Measurements from ENCODE around the gene PLEKHA5. TPM values are rescaled to one million over a fixed set of nuclear protein-coding genes. Genes with fewer than 3 reads are reported as not detected.

Gene PLEKHA5
- total RNA-seq, 4 donors from 2014 or later = 34.7 to 59.4 (median 41.7) TPM

GRCh38 chr12:19158923-19159322 lies 29.4 kb downstream of the PLEKHA5 start:
- Histone ChIP-seq H3K27ac (no peak overlapping the region), H3K27me3 (no peaks in the 10 kb centered on the region), H3K4me3 (no peak overlapping the region), H3K36me3 (no peaks in the 10 kb centered on the region), H3K4me1 (no peaks in the 10 kb centered on the region), H3K9me3 (no peaks in the 10 kb centered on the region)
- TF ChIP-seq CTCF (IDR thresholded peaks at IDR 0.05) = no peak
- TF ChIP-seq POLR2A (IDR thresholded peaks at IDR 0.05) = no peak
- DNase-seq = no peak

- no peak for DNase-seq
- H3K4me3 ChIP-seq = no peak overlapping the region
- no peaks in the 10 kb centered on the region for H3K4me1 ChIP-seq
- H3K9me3 ChIP-seq = no peaks in the 10 kb centered on the region
- no peaks in the 10 kb centered on the region for H3K27me3 ChIP-seq
- H3K27ac ChIP-seq = no peak overlapping the region
- TF ChIP-seq CTCF (IDR thresholded peaks at IDR 0.05) (no peak), POLR2A (IDR thresholded peaks at IDR 0.05) (no peak)
- no peaks in the 10 kb centered on the region for H3K36me3 ChIP-seq
These were observed 31.7 kb downstream of the PLEKHA5 start for GRCh38 chr12:19161216-19161615.

- TF ChIP-seq POLR2A (IDR thresholded peaks at IDR 0.05) (no peak), CTCF (IDR thresholded peaks at IDR 0.05) (no peak)
- Histone ChIP-seq H3K4me3 (no peak overlapping the region), H3K9me3 (no peaks in the 10 kb centered on the region), H3K4me1 (no peaks in the 10 kb centered on the region), H3K27me3 (no peaks in the 10 kb centered on the region), H3K36me3 (no peaks in the 10 kb centered on the region), H3K27ac (no peak overlapping the region)
- DNase-seq = no peak
These were observed 35.9 kb downstream of the PLEKHA5 start for GRCh38 chr12:19165451-19165850.

GRCh38 chr12:19166387-19166786 lies 36.9 kb downstream of the PLEKHA5 start:
- Histone ChIP-seq H3K27me3 (no peaks in the 10 kb centered on the region), H3K9me3 (no peaks in the 10 kb centered on the region), H3K4me1 (no peaks in the 10 kb centered on the region), H3K27ac (no peak overlapping the region), H3K36me3 (no peaks in the 10 kb centered on the region), H3K4me3 (no peak overlapping the region)
- TF ChIP-seq POLR2A (IDR thresholded peaks at IDR 0.05) (no peak), CTCF (IDR thresholded peaks at IDR 0.05) (no peak)
- DNase-seq = no peak

- no peak for DNase-seq
- no peak overlapping the region for H3K27ac ChIP-seq
- no peak overlapping the region for H3K4me3 ChIP-seq
- no peaks in the 10 kb centered on the region for H3K4me1 ChIP-seq
- H3K36me3 ChIP-seq = no peaks in the 10 kb centered on the region
- TF ChIP-seq POLR2A (IDR thresholded peaks at IDR 0.05) = no peak
- TF ChIP-seq CTCF (IDR thresholded peaks at IDR 0.05) = no peak
- no peaks in the 10 kb centered on the region for H3K9me3 ChIP-seq
- no peaks in the 10 kb centered on the region for H3K27me3 ChIP-seq
These were observed 37.4 kb downstream of the PLEKHA5 start for GRCh38 chr12:19166956-19167355.

- Histone ChIP-seq H3K27ac (no peak overlapping the region), H3K27me3 (no peaks in the 10 kb centered on the region), H3K9me3 (no peaks in the 10 kb centered on the region), H3K4me1 (no peaks in the 10 kb centered on the region), H3K36me3 (no peaks in the 10 kb centered on the region), H3K4me3 (no peak overlapping the region)
- no peak for DNase-seq
- TF ChIP-seq CTCF (IDR thresholded peaks at IDR 0.05) = no peak
- TF ChIP-seq POLR2A (IDR thresholded peaks at IDR 0.05) = no peak
These were observed 38.2 kb downstream of the PLEKHA5 start for GRCh38 chr12:19167708-19168107.

Data from Peyer's patch (tissue), 4 donors.